Vagina (tissue), 2 donors: ENCODE results near the gene TTLL5.

Experiments
- POLR2A ChIP-seq, 2 donors: fragments of 450-650 bp; IDR thresholded peaks; one replicate each; pipeline ENCODE4 v1.6.1; 2017; ENCODE audit warnings: antibody characterized with exemption in 2 of 2, mild to moderate bottlenecking in 2 of 2, moderate library complexity in 2 of 2
- TF ChIP-seq, protein P1 (sequence below), 3 experiments: fragments of 450-650 bp in 2 of 3; fragments of 200-600 bp in 1 of 3; sonication (generic) in 1 of 3; IDR thresholded peaks; one replicate each; pipeline ENCODE4 v1.5.1; 2017 to 2019; ENCODE audit warnings: antibody characterized with exemption in 3 of 3, mild to moderate bottlenecking in 2 of 3, moderate library complexity in 2 of 3

DNA sequence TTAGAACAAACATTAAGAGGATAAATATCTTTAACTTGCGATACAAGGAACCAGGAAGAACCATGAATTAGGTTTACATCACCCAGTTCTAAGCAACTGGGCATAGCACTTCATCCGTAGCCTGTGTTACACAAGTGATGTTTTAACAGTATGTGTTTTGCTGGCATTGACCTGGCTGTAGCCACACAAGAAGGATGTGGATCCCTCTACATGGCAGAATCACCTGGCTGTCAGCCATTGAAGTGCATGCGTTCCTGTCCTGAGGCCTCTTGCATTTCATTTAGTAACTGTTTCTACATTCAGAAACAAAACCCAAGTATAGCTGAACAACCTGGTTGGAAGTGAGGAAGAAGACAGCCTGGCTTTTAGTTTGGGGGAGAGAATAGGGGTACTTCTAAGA lies 248.6 kb downstream of the TTLL5 start:
- TF ChIP-seq, protein P1, sequence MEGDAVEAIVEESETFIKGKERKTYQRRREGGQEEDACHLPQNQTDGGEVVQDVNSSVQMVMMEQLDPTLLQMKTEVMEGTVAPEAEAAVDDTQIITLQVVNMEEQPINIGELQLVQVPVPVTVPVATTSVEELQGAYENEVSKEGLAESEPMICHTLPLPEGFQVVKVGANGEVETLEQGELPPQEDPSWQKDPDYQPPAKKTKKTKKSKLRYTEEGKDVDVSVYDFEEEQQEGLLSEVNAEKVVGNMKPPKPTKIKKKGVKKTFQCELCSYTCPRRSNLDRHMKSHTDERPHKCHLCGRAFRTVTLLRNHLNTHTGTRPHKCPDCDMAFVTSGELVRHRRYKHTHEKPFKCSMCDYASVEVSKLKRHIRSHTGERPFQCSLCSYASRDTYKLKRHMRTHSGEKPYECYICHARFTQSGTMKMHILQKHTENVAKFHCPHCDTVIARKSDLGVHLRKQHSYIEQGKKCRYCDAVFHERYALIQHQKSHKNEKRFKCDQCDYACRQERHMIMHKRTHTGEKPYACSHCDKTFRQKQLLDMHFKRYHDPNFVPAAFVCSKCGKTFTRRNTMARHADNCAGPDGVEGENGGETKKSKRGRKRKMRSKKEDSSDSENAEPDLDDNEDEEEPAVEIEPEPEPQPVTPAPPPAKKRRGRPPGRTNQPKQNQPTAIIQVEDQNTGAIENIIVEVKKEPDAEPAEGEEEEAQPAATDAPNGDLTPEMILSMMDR (IDR thresholded peaks at IDR 0.05): no peak
- no peak for TF ChIP-seq POLR2A (IDR thresholded peaks at IDR 0.05)
